AG04449 (cell line): ENCODE results near the gene CBX1.

Experiments
- CTCF ChIA-PET: fragments of 350-600 bp; formaldehyde crosslinking; extraction: SDS; loops from one replicate; lab custom pipeline; 2021; ENCODE audit warnings: antibody characterized with exemption; lab: Yijun Ruan, JAX
- POLR2A ChIA-PET: fragments of 400-600, 350-600 bp; formaldehyde crosslinking; extraction: SDS; loops from one replicate; lab custom pipeline; 2020; ENCODE audit warnings: antibody characterized with exemption, inconsistent platforms; lab: Yijun Ruan, JAX
- DNase-seq: peaks from one replicate; pipeline ENCODE4 v3.0.0-alpha.2; 2010; ENCODE audit warnings: low read depth, low spot score
- H3K4me3 ChIP-seq: 2 replicates; pipeline ENCODE4 v1.5.1; 2011; ENCODE audit warnings: low read depth, mild to moderate bottlenecking, control low read depth, low read length
- TF ChIP-seq, protein P1 (sequence below): IDR thresholded peaks from one replicate; pipeline ENCODE4 v1.5.1; 2011; ENCODE audit warnings: mild to moderate bottlenecking, moderate library complexity, low read length, control low read depth, inconsistent platforms; ENCODE audit not compliant: insufficient read depth; ENCODE audit errors: missing control alignments

CBX1 gene

DNA sequence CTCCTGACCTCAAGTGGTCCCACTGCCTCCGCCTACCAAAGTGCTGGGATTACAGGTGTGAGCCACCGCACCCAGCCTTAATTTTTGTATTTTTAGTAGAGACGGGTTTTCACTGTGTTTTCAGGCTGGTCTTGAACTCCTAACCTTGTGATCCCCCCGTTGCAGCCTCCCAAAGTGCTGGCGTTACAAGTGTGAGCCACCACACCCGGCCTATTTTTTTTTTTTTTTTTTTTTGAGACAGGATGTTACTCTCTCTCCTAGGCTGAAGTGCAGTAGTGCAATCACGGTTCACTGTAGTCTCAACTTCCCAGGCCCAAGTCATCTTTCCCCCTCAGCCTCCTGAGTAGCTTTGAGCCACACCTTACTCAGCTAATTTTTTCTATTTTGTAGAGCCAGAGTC, 3.2 kb upstream of the CBX1 start:
- TF ChIP-seq, protein P1, sequence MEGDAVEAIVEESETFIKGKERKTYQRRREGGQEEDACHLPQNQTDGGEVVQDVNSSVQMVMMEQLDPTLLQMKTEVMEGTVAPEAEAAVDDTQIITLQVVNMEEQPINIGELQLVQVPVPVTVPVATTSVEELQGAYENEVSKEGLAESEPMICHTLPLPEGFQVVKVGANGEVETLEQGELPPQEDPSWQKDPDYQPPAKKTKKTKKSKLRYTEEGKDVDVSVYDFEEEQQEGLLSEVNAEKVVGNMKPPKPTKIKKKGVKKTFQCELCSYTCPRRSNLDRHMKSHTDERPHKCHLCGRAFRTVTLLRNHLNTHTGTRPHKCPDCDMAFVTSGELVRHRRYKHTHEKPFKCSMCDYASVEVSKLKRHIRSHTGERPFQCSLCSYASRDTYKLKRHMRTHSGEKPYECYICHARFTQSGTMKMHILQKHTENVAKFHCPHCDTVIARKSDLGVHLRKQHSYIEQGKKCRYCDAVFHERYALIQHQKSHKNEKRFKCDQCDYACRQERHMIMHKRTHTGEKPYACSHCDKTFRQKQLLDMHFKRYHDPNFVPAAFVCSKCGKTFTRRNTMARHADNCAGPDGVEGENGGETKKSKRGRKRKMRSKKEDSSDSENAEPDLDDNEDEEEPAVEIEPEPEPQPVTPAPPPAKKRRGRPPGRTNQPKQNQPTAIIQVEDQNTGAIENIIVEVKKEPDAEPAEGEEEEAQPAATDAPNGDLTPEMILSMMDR: no peak
- CTCF ChIA-PET: interaction anchor here (1.0 to 2.2 kb wide), 2 partner anchors 23 to 158 kb away, joined by 3 to 5 read pairs; no protein-coding TSS in a partner anchor

DNA sequence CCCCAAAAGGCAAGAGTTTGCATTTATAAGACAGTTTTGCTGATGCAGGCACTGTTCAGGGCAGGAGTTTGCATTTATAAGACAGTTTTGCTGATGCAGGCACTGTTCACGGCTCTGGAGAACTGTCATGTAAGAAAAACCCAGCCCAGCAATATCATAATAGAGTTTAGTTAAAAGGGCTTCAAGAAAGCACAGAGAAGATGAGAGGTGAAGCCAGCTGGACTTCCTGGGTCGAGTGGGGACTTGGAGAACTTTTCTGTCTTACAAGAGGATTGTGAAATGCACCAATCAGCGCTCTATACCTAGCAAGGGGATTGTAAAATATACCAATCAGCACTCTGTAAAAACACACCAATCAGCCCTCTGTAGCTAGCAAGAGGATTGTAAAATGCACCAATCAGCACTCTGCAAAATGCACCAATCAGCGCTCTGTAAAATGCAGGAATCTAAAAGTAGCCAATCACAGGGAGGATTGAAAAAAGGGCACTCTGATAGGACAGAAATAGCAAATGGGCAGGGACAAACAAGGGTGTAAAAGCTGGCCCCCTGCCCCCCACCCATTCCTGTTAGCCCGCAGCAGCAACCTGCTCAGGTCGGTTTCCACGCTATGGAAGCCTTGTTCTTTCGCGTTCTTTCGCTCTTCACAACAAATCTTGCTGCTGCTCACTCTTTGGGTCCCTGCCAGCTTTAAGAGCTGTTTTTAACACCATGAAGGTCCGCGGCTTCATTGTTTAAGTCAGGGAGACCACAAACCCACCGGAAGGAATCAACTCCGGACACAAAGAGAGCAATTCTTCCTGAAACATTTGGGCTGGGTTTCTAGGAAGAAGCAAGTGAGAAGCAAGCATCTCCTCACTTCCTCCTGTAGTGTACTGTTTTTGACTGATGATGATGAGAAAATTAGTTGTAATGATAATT, 1.8 kb upstream of the CBX1 start:
- H3K4me3 ChIP-seq: no peak overlapping the region
- TF ChIP-seq, protein P1: no peak
- CTCF ChIA-PET: interaction anchor here (2.2 kb wide), 1 partner anchor 156 kb away, joined by 5 read pairs; no protein-coding TSS in a partner anchor
- POLR2A ChIA-PET: no interaction called here
- no peak for DNase-seq

More for the DNA sequence above, 3.2 kb upstream of the CBX1 start:
- H3K4me3 ChIP-seq: no peak overlapping the region
- POLR2A ChIA-PET: no interaction called here
- no peak for DNase-seq

DNA sequence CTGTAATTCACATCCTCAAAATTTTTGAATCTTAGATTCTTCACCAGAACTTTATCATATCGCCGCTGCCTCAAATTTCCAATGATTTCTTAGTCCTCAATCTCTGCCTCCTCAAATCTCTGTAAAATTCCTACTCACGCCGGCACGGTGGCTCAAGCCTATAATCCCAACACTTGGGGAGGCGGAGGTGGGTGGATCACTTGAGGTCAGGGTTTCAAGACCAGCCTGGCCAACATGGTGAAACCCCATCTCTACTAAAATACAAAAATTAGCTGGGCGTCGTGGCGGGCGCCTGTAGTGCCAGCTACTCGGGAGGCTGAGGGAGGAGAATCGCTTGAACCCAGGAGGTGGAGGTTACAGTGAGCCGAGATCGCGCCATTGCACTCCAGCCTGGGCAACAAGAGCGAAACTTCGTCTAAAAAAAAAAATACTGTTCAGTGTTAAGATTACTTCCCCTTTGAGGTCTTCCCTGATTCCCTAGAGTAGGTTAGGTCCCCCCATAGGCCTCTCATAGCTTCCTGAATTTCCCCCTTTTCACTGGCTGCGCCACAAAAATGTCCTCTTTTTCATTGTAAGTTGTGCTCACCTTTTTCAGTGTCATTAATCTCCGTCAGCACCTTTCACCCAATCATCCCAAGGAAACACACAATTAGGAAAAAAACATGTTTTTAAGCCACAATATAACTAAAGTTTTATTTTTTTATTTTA, 919 bp upstream of the CBX1 start:
- CTCF ChIA-PET: interaction anchor here (2.2 kb wide), 1 partner anchor 155 kb away, joined by 5 read pairs; no protein-coding TSS in a partner anchor
- POLR2A ChIA-PET: interaction anchor here (2.7 kb wide), 1 partner anchor 53 kb away, joined by 13 read pairs; the partner anchor contains the start of gene NFE2L1
- no peak for DNase-seq
- TF ChIP-seq, protein P1: no peak
- H3K4me3 ChIP-seq: no peak overlapping the region

DNA sequence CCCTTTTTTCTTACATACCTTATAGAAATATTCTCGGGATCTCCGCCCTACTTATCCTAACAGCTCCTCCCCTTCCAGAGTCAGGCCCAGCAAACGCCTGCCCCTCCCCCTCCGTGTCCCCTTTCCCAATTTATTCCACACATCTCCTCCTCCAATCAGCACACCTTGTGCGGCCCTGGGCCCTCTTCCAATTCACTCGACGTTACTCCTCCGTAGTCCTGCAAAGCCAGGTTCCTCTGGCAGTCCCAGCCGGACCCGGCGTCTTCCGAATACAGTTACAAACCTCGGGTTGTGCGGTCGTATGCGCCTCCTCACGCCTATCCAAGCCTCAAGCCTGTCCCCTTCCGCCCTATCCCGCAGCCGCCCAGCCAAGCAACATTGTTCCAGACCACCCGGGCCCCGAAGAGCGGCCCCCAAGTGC, 677 bp downstream of the CBX1 start:
- CTCF ChIA-PET: interaction anchor here (1.1 to 7.3 kb wide), 5 partner anchors 19 to 74 kb away, joined by 3 to 68 read pairs (median 5); no protein-coding TSS in a partner anchor
- DNase-seq: no peak
- TF ChIP-seq, protein P1: no peak
- POLR2A ChIA-PET: interaction anchor here (1.0 to 2.7 kb wide), 3 partner anchors 34 to 75 kb away, joined by 3 to 13 read pairs (median 7); partner anchors contain the start of gene NFE2L1
- H3K4me3 ChIP-seq: peak overlapping the region; percentile 88

DNA sequence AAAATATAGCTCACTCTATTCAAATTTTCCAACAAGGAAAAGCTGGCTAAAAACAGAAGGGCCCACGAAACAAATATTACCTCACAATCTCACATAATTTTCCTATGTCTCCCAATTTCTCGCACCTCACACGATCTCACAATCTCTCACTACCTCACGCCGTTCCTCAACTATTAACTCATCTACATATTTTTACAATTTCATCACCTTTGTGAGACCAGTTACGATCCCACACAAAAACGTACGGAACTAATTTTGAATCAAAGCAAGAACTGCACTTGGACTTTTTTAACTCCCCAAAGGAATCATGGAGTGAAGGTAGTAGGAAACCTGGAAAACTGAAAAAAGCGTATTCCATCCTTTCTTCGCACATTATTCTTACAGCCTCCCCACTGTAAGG, 1.1 kb downstream of the CBX1 start:
- H3K4me3 ChIP-seq: peak overlapping the region; percentile 88
- CTCF ChIA-PET: interaction anchor here (0.9 to 7.3 kb wide), 9 partner anchors 7 to 74 kb away, joined by 3 to 68 read pairs (median 5); partner anchors contain the start of gene SNX11

More for the DNA sequence above, 1.1 kb downstream of the CBX1 start:
- POLR2A ChIA-PET: interaction anchor here (1.0 to 2.7 kb wide), 3 partner anchors 33 to 74 kb away, joined by 3 to 13 read pairs (median 7); partner anchors contain the start of gene NFE2L1
- DNase-seq: no peak
- TF ChIP-seq, protein P1: no peak
